Cerebellar cortex (tissue), 1 donor: Measurements from ENCODE around the gene RAB26.

Source experiments
- DNase-seq: peaks from one replicate; pipeline ENCODE4 v3.0.0-alpha.2; 2015; ENCODE audit warnings: low spot score

The RAB26 gene

GRCh38 chr16:2178321-2179106 is 30.1 kb downstream of the RAB26 start:
- DNase-seq = no peak

GRCh38 chr16:2179107-2179501 is 30.7 kb downstream of the RAB26 start:
- DNase-seq = no peak

GRCh38 chr16:2179576-2179975 is 31.2 kb downstream of the RAB26 start:
- DNase-seq = no peak

GRCh38 chr16:2180461-2180860 is 32.0 kb downstream of the RAB26 start:
- DNase-seq = no peak

GRCh38 chr16:2180962-2181923 is 32.8 kb downstream of the RAB26 start:
- DNase-seq = no peak

GRCh38 chr16:2181952-2182351 is 33.5 kb downstream of the RAB26 start:
- DNase-seq = no peak

GRCh38 chr16:2183671-2184070 is 35.2 kb downstream of the RAB26 start:
- no peak for DNase-seq

GRCh38 chr16:2184346-2184745 is 35.9 kb downstream of the RAB26 start:
- no peak for DNase-seq

GRCh38 chr16:2184962-2185361 is 36.5 kb downstream of the RAB26 start:
- no peak for DNase-seq

GRCh38 chr16:2186064-2186463 is 37.6 kb downstream of the RAB26 start:
- no peak for DNase-seq

- DNase-seq = no peak
Observed at GRCh38 chr16:2186505-2186904, 38.1 kb downstream of the RAB26 start.

- no peak for DNase-seq
Observed at GRCh38 chr16:2187212-2187611, 38.8 kb downstream of the RAB26 start.

GRCh38 chr16:2188395-2188794 is 40.0 kb downstream of the RAB26 start:
- no peak for DNase-seq

GRCh38 chr16:2189252-2189893 is 40.9 kb downstream of the RAB26 start:
- DNase-seq = no peak

GRCh38 chr16:2190002-2190658 is 41.7 kb downstream of the RAB26 start:
- no peak for DNase-seq

GRCh38 chr16:2190659-2191445 is 42.4 kb downstream of the RAB26 start:
- DNase-seq = no peak

GRCh38 chr16:2191446-2191706 is 43.0 kb downstream of the RAB26 start:
- no peak for DNase-seq

GRCh38 chr16:2194166-2194834 is 45.9 kb downstream of the RAB26 start:
- DNase-seq = no peak

- peak; percentile 88 for DNase-seq
Observed at GRCh38 chr16:2194852-2195321, 46.5 kb downstream of the RAB26 start.

GRCh38 chr16:2195322-2196161 is 47.1 kb downstream of the RAB26 start:
- no peak for DNase-seq
